Cerebellar cortex (tissue), 1 donor: ENCODE data around the gene SLC35F5.
"Not testable (repeated sequence)": the region's sequence is repeated elsewhere in the genome, so short reads cannot be mapped to it uniquely, and the experiment has no call there.

Experiments used
- DNase-seq: peaks from one replicate; pipeline ENCODE4 v3.0.0-alpha.2; 2015; ENCODE audit warnings: low spot score

Gene SLC35F5

DNA sequence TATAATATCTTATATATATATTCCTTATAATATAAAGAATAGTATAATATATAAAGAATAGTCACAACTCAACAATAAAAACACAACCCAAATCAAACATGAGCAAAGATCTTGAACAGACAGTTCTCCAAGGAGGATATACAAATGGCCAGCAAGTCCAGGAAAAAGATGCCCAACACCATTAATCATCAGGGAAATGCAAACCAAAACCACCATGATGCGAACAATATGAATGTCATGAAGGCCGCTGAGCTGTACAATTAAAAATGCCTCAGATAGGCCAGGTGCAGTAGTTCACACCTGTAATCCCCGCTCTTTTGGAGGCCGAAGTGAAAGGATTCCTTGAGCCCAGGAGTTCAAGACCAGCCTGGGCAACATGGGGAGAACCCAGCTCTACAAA lies 58.9 kb downstream of the SLC35F5 start:
- DNase-seq, result no peak

DNA sequence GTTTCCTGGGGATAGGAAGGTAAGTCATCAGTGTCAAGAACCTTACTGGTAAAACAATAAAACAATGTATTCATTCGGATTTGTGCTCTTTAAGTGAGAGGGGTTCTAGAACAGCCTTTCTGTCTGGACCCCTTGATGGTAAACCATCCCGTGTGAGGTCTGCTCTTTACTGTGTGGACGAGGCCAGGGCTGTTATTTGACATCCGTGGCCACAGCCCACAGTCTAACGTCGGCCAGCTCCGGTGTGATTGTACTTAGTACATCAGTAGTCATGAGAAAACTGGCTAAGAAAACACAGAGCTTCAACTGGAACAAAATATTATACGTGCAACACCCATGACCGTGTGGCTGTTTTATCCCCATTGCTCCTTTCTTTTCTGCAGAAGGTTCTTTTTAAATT lies 62.0 kb downstream of the SLC35F5 start:
- DNase-seq, result no peak

DNA sequence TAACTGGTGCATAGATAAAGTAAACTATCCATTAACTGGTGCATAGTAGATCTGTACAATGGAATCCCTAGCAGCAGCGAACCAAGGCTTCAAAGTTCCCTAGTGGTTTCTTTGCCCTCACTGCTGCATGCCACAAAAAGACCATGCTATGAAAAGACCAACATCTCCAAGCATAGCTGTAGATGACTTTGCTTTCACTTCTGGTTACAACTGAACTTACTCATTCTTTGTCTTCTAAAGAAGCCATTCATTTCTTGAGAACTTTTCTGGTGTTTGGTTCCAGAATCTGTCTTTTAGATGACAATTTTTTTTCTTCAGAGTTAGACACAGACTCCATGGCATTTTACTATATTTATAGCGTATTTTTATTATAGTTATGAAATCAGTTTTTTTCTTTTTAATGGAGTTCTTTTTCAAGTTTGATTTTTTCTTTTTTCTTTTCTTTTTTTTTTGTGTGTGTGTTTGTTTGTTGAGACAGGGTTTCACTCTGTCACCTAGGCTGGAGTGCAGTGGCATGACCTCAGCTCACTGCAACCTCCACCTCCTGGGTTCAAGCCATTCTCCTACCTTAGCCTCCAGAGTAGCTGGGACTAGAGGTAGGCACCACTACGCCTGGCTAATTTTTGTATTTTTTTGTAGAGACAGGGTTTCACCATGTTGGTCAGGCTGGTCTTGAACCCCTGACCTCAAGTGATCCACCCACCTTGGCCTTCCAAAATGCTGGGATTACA lies 63.6 kb downstream of the SLC35F5 start:
- no peak for DNase-seq

DNA sequence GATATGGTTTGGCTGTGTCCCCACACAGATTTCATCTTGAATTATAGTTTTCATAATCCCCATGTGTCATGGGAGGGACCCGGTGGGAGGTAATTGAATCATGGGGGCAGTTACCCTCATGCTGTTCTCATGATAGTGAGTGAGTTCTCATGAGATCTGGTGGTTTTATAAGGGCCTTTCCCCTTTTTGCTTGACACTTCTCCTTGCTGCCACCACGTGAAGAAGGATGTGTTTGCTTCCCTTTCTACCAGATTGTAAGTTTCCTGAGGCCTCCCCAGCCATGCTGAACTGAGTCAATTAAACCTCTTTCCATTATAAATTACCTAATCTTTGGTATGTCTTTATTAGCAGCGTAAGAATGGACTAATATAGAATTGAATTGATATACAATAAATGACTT lies 65.6 kb downstream of the SLC35F5 start:
- not testable (repeated sequence) for DNase-seq

DNA sequence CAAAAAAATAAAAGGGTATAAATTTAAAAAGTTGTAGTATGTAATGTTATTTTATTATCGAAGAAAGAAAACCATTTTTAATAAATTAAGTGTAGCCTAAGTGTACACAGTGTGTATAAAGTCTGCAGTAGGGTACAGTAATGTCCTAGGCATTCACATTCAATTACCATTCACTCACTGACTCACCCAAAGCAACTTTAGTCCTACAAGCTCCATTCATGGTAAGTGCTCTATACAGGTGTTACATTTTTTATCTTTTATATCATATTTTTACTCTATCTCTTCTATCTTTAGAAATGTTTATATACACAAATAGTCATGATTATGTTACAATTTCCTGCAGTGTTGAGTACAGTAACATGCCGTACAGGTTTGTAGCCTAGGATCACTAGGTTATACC lies 69.9 kb downstream of the SLC35F5 start:
- no peak for DNase-seq

DNA sequence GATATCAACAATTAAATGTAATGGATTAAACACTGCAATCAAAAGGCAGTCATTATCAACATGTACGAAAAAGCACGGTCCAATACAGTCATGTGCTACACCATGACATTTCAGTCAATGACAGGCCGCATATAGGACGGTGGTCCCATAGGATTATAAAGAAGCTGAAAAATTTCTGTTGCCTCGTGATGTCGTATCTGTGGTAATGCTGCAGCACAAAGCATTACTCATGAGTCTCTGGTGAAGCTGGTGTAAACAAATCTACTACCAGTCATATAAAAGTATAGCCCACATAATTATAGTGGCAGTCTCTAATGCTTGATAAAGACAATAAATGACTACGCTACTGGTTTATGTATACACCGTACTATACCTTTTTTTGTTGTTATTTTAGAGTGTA lies 71.0 kb downstream of the SLC35F5 start:
- no peak for DNase-seq

DNA sequence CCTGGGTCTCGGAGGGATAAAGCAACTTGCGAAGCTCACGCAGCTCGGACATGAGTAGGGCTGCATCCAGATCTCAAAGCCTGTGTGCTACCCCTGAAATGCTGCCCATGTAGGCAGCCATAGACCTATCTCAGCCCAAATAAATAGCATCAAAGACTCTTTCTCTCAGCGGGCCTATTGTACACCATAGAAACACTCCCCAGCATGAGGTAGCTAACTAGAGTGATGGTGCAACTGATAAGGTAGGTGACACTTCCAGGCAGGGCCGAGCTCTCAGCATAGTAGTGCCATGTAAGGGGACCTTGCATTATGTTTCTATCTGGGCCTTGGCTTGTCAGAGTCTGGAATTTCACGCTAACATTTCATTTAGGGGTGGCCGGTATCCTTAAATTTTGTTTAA lies 77.0 kb downstream of the SLC35F5 start:
- DNase-seq, result no peak

DNA sequence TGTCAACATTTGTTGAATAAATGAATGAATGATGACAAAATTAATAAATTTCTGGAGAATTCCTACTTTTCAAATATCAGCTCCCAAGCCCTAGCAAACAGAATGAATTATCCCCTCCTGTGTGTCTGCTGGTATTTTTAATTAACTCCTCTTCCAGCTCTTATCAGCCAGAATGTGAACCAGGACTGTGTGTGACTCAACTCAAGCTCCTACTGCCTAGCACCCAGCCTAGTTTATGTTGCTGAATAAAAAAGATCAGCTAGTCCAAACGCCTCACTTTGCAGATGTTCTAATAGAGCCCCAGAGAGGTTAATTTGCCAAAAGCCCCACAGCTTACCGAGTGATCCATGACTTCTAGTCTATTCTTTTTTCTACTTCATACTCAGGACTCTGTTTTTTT lies 79.1 kb downstream of the SLC35F5 start:
- no peak for DNase-seq

DNA sequence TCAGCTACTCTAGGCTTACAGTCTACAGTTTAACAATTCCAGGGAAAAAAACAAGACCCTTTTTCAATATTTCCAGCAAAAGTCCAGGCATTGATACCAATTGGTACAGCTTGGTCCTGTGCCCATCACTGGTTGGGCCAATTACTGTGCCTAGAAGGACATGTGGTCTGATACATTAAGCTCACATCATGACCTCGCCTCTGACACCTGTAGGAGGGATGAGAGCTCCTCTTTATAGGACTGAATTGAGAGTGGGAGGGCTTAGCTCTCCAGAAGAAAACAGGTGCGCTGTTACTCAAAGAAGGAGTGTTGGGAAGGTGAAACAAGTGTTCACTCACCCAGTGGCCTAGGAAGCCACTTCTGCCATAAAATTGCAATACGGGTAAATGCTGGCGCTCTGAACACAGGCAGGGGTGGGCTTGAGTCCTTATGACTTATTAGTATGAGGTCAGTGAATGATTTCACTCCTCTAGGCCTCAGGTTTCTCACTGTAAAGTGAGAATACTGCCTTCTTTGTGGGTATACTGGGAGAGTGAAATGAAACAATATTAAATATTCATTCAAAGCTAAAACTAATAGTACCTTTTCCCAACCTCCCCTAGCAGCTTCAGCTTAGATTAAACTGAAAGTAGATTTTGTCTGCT lies 79.7 kb downstream of the SLC35F5 start:
- DNase-seq, result no peak

DNA sequence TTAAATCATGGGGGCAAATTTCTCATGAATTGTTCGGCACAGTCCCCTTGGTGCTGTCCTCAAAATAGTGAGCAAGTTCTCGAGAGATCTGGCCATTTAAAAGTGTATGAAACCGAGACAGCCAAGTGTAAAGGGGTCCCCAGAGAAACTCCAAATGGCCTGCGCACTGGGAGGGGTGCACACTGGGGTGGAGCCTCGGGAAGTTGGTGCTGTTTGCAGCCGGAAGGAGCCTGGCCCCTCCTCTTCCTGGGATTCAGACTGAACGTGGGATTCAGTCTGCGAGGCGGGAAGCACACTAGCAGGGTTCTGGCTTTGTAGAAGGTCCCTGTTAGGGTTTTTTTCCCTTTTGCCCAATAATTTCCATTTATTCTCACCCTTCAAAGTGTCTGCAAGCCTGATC lies 80.6 kb downstream of the SLC35F5 start:
- DNase-seq, result no peak

DNA sequence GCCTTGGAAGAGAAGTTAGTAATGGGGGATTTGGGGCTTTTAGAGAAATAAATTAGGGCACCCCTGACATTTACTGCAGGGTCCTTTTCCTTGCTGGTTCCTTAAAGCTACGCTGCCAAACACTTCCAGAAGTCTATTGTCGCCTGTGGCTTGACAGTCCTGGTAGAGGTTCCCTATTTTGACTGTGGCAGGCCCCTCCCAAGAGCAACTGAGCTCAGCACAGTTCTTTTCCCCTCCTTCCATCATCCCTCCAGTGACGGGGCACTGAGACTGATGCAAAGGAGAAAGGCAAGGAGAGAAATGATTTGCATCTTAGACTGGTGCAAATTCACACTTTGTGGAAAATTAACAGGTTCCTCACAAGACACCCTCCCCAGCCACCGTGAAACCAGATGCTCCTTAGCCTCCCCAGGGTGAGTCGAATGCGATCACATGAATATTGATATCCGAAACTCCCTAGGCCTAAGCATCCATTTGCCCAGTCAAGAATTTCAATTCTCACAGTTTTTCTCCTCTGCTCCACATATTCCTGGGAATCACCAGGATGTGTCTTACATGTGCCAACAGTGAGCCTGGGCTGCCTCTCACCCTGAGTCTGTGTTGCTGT lies 84.0 kb downstream of the SLC35F5 start:
- DNase-seq, result no peak

DNA sequence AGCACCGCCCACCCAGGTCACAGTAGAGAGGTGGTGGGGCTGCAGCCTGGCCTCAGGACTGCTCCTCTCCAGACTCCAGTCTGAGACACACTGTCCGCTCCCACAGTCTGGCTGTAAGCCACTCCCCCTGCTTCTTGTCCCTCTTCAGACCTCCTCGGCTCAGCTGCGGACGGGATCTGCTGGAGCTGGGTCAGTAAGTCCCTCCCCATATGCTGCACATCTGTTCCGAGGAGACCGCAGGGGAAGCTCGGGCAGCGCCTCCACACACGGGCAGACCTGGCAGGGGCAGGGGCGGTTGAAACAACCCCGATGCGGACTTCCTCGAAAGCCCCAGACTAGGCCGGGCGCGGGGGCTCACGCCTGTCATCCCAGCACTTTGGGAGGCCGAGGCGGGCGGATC lies 87.4 kb downstream of the SLC35F5 start:
- not testable (repeated sequence) for DNase-seq

DNA sequence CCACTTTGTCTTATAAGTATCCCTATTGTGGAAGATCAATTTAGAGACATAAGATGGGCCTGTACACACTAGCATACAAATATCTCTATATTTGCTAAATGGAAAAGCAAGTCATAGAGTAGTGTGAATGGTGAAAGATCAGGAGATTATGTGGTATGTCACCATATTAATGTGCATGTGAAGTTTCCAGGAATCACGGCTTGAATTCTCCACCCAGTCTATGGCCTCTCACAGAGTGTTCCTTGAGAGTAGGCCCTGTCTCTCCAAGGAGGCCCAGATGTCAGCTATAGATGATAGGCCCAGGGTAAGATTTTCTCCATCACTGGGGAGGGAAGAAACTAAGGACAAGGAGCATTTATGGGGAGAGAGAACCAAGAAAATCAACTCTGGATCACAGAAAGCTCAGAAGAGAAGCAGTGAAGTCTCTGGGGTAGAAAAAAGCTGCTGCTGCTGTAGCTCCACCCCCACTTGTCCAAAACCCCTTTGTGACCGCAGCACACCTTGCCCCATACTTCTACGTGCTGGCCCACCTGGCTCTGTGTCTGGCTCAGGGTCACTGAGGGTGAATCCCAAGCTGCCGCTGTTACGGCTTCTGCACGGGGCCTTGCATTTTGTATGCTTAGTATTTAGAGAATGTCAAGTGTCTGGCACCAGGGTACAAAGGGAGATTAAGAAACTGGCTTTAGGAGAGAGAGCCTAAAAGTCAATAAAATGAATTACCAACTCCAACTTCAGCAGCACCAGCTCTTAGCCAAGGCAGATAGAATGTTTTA lies 91.5 kb downstream of the SLC35F5 start:
- DNase-seq, result not testable (repeated sequence)

DNA sequence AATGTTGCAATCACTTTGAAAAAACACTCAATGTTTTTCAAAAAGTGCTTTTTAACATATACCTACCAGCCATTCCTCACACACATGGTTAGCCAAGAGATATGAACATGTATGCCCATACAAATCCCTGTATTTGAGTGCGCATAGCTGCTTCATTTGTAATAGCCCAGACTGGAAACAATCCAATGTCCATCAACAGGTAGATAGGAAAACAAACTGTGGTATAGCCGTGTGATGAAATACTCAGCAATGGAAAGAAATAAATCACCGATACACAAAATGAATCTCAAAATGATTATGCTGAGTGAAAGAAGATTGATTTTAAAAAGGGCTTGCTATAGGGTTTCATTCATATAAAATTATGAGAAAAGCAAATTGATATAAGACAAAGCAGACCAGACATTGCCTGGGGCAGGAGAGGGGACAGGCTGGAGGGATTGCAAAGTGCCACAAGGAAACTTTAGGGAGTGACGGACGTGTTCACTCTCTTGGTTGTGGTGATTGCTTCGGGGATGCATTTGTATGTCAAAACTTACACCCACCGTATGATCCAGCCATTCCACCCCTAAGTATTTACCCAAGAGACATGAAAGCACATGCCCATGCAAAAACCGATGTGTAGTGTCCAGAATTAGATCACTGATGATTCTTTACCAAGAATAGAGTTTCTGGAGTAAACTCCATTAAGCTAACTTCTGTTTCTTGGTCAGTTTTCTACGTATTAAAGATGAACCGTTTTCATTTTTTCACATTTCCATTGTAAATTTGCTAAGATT lies 93.0 kb downstream of the SLC35F5 start:
- DNase-seq, result not testable (repeated sequence)
